OCI-LY3 (cell line): ENCODE results near the gene ZNRD2.

Experiments
- CTCF ChIP-seq: fragments of 200-600, 300-600 bp; sonication (generic); IDR thresholded peaks from 2 replicates; pipeline ENCODE4 v1.5.1; 2014; ENCODE audit warnings: antibody characterized with exemption, low read length, low read depth
- EZH2phosphoT487 ChIP-seq: fragments of 200-600 bp; shearing (Covaris generic); IDR thresholded peaks from 2 replicates; pipeline ENCODE4 v1.6.1; 2018; ENCODE audit warnings: antibody characterized with exemption, mixed run types, low read depth

- TF ChIP-seq CTCF = no peak
- no peak for TF ChIP-seq EZH2phosphoT487
Measured at GRCh38 chr11:65590240-65590738, 20.0 kb downstream of the ZNRD2 start.
